GM18507 (cell line): ENCODE data around the gene TMEM186.
"Not testable (repeated sequence)": the region's sequence is repeated elsewhere in the genome, so short reads cannot be mapped to it uniquely, and the experiment has no call there.

Experiments used
- DNase-seq: peaks from one replicate; pipeline ENCODE4 v3.0.0; 2011; ENCODE audit warnings: low read depth; ENCODE audit not compliant: insufficient read length; ENCODE audit errors: extremely low spot score
- FAIRE-seq: peaks from 2 replicates; lab custom pipeline; 2011; peaks lifted over from hg19 to GRCh38; lab: Jason Lieb, UNC

TMEM186 gene

GRCh38 chr16:8814095-8814806 lies 16.8 kb upstream of the TMEM186 start:
- FAIRE-seq (no peak), DNase-seq (no peak)

- no peak for FAIRE-seq
- no peak for DNase-seq
Observed at GRCh38 chr16:8812162-8812843, 14.9 kb upstream of the TMEM186 start.

- FAIRE-seq (no peak), DNase-seq (no peak)
Observed at GRCh38 chr16:8808613-8809353, 11.3 kb upstream of the TMEM186 start.

GRCh38 chr16:8808009-8808408 lies 10.6 kb upstream of the TMEM186 start:
- no peak for FAIRE-seq
- DNase-seq, result no peak

GRCh38 chr16:8807189-8807588 lies 9.8 kb upstream of the TMEM186 start:
- FAIRE-seq (no peak), DNase-seq (no peak)

- no peak for DNase-seq
- FAIRE-seq, result no peak
Observed at GRCh38 chr16:8806272-8806983, 9.0 kb upstream of the TMEM186 start.

- FAIRE-seq (no peak), DNase-seq (no peak)
Observed at GRCh38 chr16:8804313-8804712, 6.9 kb upstream of the TMEM186 start.

GRCh38 chr16:8803733-8804132 lies 6.3 kb upstream of the TMEM186 start:
- FAIRE-seq, DNase-seq: not testable (repeated sequence)

GRCh38 chr16:8801701-8802100 lies 4.3 kb upstream of the TMEM186 start:
- FAIRE-seq (no peak), DNase-seq (no peak)

- FAIRE-seq (no peak), DNase-seq (no peak)
Observed at GRCh38 chr16:8798535-8799157, 1.2 kb upstream of the TMEM186 start.

- DNase-seq, result no peak
- no peak for FAIRE-seq
Observed at GRCh38 chr16:8798174-8798527, 712 bp upstream of the TMEM186 start.

GRCh38 chr16:8796469-8797363 lies 723 bp downstream of the TMEM186 start:
- no peak for DNase-seq
- no peak for FAIRE-seq

- DNase-seq (no peak), FAIRE-seq (no peak)
Observed at GRCh38 chr16:8795818-8796217, 1.6 kb downstream of the TMEM186 start.

- no peak for DNase-seq
- FAIRE-seq, result no peak
Observed at GRCh38 chr16:8795091-8795490, 2.3 kb downstream of the TMEM186 start.

GRCh38 chr16:8788578-8789172 lies 8.8 kb downstream of the TMEM186 start:
- DNase-seq, result no peak
- no peak for FAIRE-seq

- DNase-seq, FAIRE-seq: not testable (repeated sequence)
Observed at GRCh38 chr16:8786316-8786715, 11.1 kb downstream of the TMEM186 start.

- no peak for DNase-seq
- FAIRE-seq, result no peak
Observed at GRCh38 chr16:8785408-8785807, 12.0 kb downstream of the TMEM186 start.

- FAIRE-seq, result no peak
Observed at GRCh38 chr16:8782673-8783072, 14.8 kb downstream of the TMEM186 start.

More at GRCh38 chr16:8782673-8783072, 14.8 kb downstream of the TMEM186 start:
- no peak for DNase-seq
